HCT116 (cell line): ENCODE data around the gene ILRUN. TPM values are rescaled to one million over a fixed set of nuclear protein-coding genes. Genes with fewer than 3 reads are reported as not detected.

ENCODE experiments used
- ATAC-seq: fragments of 200-7000 bp; cut with Tn5 transposase; 2 replicates; pipeline ENCODE4 v1.9.1; 2020; ENCODE audit warnings: mild to moderate bottlenecking, moderate library complexity
- BruUV-seq: library from RNA; stranded (reverse); fragments of 400-500 nt; replicated peaks from 2 replicates; lab custom pipeline; 2021; lab: Mats Ljungman, UMichigan
- CTCF ChIA-PET: fragments of 300-600 bp; sonication (Branson Sonifier 250); formaldehyde crosslinking; loops from one replicate; lab custom pipeline; 2021; ENCODE audit warnings: antibody characterized with exemption; lab: Charles Lee
- POLR2A ChIA-PET: fragments of 300-600, 350-600 bp; sonication (Branson Sonifier 250); formaldehyde crosslinking; loops from one replicate; lab custom pipeline; 2021; ENCODE audit warnings: antibody characterized with exemption; lab: Charles Lee
- RAD21 ChIA-PET, 2 experiments: fragments of 300-600 bp; sonication (Branson Sonifier 250); formaldehyde crosslinking; loops; one replicate each; lab custom pipeline; 2023; ENCODE audit warnings: low total read pairs in 2 of 2; ENCODE audit not compliant: uncharacterized antibody in 2 of 2, unreplicated experiment in 2 of 2, low non-redundant PET in 1 of 2; lab: Charles Lee
- DNase-seq: peaks from one replicate; pipeline ENCODE4 v3.0.0-alpha.2; 2010; ENCODE audit warnings: low read depth, low spot score
- H2AFZ ChIP-seq: fragments of 200-600 bp; shearing (Covaris generic), sonication (generic); 2 replicates; pipeline ENCODE4 v1.6.1; 2017; ENCODE audit warnings: low read depth, mixed run types, mixed read lengths, antibody characterized with exemption, low read length; ENCODE audit not compliant: poor library complexity, severe bottlenecking
- H3K27ac ChIP-seq: 2 replicates; pipeline ENCODE4 v1.5.1; 2012; ENCODE audit warnings: low read depth, low read length
- H3K27me3 ChIP-seq: fragments of 200-600 bp; sonication (generic); 2 replicates; pipeline ENCODE4 v1.6.1; 2016; ENCODE audit warnings: mixed run types, low read length, mixed read lengths; ENCODE audit not compliant: insufficient read depth
- H3K36me3 ChIP-seq, 2 experiments: fragments of 200-500 bp in 1 of 2; fragments of 200-600 bp in 1 of 2; sonication (Bioruptor generic) in 1 of 2; sonication (generic) in 1 of 2; 2 replicates each; pipeline versions ENCODE4 v1.5.1 to v1.6.1; 2014 to 2016; ENCODE audit warnings: low read length in 2 of 2, inconsistent platforms in 1 of 2, mixed read lengths in 1 of 2, mixed run types in 1 of 2; ENCODE audit not compliant: insufficient read depth in 2 of 2, control insufficient read depth in 1 of 2
- H3K4me1 ChIP-seq, 2 experiments: fragments of 200-600 bp in 1 of 2; sonication (generic) in 1 of 2; 2 replicates each; pipeline versions ENCODE4 v1.5.1 to v1.6.1; 2012 to 2017; ENCODE audit warnings: low read length in 2 of 2, inconsistent platforms in 1 of 2, mild to moderate bottlenecking in 1 of 2, mixed read lengths in 1 of 2, mixed run types in 1 of 2, moderate library complexity in 1 of 2; ENCODE audit not compliant: insufficient read depth in 2 of 2, control insufficient read depth in 1 of 2
- H3K4me2 ChIP-seq: fragments of 200-600 bp; sonication (generic); 2 replicates; pipeline ENCODE4 v1.6.1; 2017; ENCODE audit warnings: mixed run types, low read length, mixed read lengths
- H3K4me3 ChIP-seq, 2 experiments: fragments of 200-600 bp in 1 of 2; sonication (generic) in 1 of 2; replicated peaks in 1 of 2; 2 replicates each; pipeline ENCODE4 v1.5.1; 2011 to 2016; ENCODE audit warnings: low read length in 2 of 2, control low read depth in 1 of 2, low read depth in 1 of 2, mild to moderate bottlenecking in 1 of 2, mixed read lengths in 1 of 2, mixed run types in 1 of 2
- H3K79me2 ChIP-seq: fragments of 200-600 bp; sonication (generic); 2 replicates; pipeline ENCODE4 v1.6.1; 2017; ENCODE audit warnings: mild to moderate bottlenecking, mixed run types, low read length, moderate library complexity, mixed read lengths; ENCODE audit not compliant: insufficient read depth
- H3K9ac ChIP-seq: fragments of 200-600 bp; sonication (generic); 2 replicates; pipeline ENCODE4 v1.6.1; 2016; ENCODE audit warnings: low read length, mixed read lengths
- H3K9me2 ChIP-seq: fragments of 200-600 bp; sonication (generic), shearing (Covaris generic); 2 replicates; pipeline ENCODE4 v1.6.1; 2017; ENCODE audit warnings: mixed run types, mild to moderate bottlenecking, moderate library complexity; ENCODE audit not compliant: insufficient read depth
- H3K9me3 ChIP-seq, 2 experiments: fragments of 200-500 bp in 1 of 2; fragments of 200-600 bp in 1 of 2; sonication (Bioruptor generic) in 1 of 2; sonication (generic) in 1 of 2; 2 replicates each; pipeline ENCODE4 v1.6.1; 2014 to 2017; ENCODE audit warnings: low read length in 2 of 2, mixed read lengths in 2 of 2, inconsistent platforms in 1 of 2, low read depth in 1 of 2, mild to moderate bottlenecking in 1 of 2, mixed run types in 1 of 2, moderate library complexity in 1 of 2; ENCODE audit not compliant: control insufficient read depth in 1 of 2, insufficient read depth in 1 of 2
- H4K20me1 ChIP-seq: fragments of 200-600 bp; sonication (generic), shearing (Covaris generic); 2 replicates; pipeline ENCODE4 v1.6.1; 2017; ENCODE audit warnings: mixed run types, mild to moderate bottlenecking, moderate library complexity; ENCODE audit not compliant: insufficient read depth
- ATF3 ChIP-seq: IDR thresholded peaks from 2 replicates; pipeline ENCODE4 v1.6.1; 2012
- CBX3 ChIP-seq: IDR thresholded peaks from 2 replicates; pipeline ENCODE4 v1.6.1; 2012; ENCODE audit warnings: low read depth
- CEBPB ChIP-seq: IDR thresholded peaks from 2 replicates; pipeline ENCODE4 v1.6.1; 2012; ENCODE audit warnings: low read depth
- EGR1 ChIP-seq: IDR thresholded peaks from 2 replicates; pipeline ENCODE4 v1.6.1; 2012; ENCODE audit warnings: low read depth
- ELF1 ChIP-seq: IDR thresholded peaks from 2 replicates; pipeline ENCODE4 v1.6.1; 2012; ENCODE audit warnings: low read depth, borderline replicate concordance
- EZH2phosphoT487 ChIP-seq: fragments of 200-600 bp; IDR thresholded peaks from 2 replicates; pipeline ENCODE4 v1.6.1; 2018; ENCODE audit warnings: antibody characterized with exemption, borderline replicate concordance
- POLR2AphosphoS5 ChIP-seq: IDR thresholded peaks from 2 replicates; pipeline ENCODE4 v1.6.1; 2011; ENCODE audit warnings: mild to moderate bottlenecking, low read depth, low read length, moderate library complexity
- RAD21 ChIP-seq: IDR thresholded peaks from 2 replicates; pipeline ENCODE4 v1.6.1; 2012; ENCODE audit warnings: low read depth, mild to moderate bottlenecking
- SRF ChIP-seq: IDR thresholded peaks from 2 replicates; pipeline ENCODE4 v1.6.1; 2012; ENCODE audit warnings: low read depth
- YY1 ChIP-seq: IDR thresholded peaks from 2 replicates; pipeline ENCODE4 v1.6.1; 2011; ENCODE audit warnings: low read length, low read depth, moderate library complexity, mild to moderate bottlenecking; ENCODE audit not compliant: insufficient replicate concordance; ENCODE audit errors: extremely low read depth
- intact Hi-C: fragments of 100-400 bp; cut with micrococcal nuclease; formaldehyde crosslinking; loops from 2 replicates; pipeline ENCODE4 v1.10.0; 2022
- total RNA-seq: library from RNA; stranded (reverse); gene quantifications from one replicate; pipeline ENCODE4 v1.2.1, GENCODE V29; 2021; ENCODE audit not compliant: unreplicated experiment

The ILRUN gene
- total RNA-seq, 1 experiment from 2014 or later: 51.9 TPM

GRCh38 chr6:34689742-34690141 is 6.8 kb downstream of the ILRUN start:
- intact Hi-C loops: no loop called here
- no peak for ATAC-seq
- Histone ChIP-seq H3K4me3 (no peak overlapping the region), H3K27ac (no peak overlapping the region), H4K20me1 (no peaks in the 10 kb centered on the region), H3K27me3 (no peaks in the 10 kb centered on the region), H3K36me3 (no peaks in the 10 kb centered on the region), H2AFZ (no peak overlapping the region), H3K9me2 (no peaks in the 10 kb centered on the region), H3K4me1 (no peaks in the 10 kb centered on the region), H3K79me2 (peaks cover 95% of the 10 kb centered on the region), H3K4me2 (no peak overlapping the region), H3K9ac (no peak overlapping the region), H3K9me3 (no peaks in the 10 kb centered on the region)
- CTCF ChIA-PET: no interaction called here
- POLR2A ChIA-PET: no interaction called here
- RAD21 ChIA-PET: no interaction called here
- no TSS peak for BruUV-seq
- no peak for TF ChIP-seq EZH2phosphoT487
- TF ChIP-seq ELF1: no peak
- TF ChIP-seq EGR1: no peak
- no peak for TF ChIP-seq POLR2AphosphoS5
- no peak for TF ChIP-seq CBX3
- TF ChIP-seq ATF3: no peak
- TF ChIP-seq RAD21: no peak
- TF ChIP-seq SRF: no peak
- no peak for TF ChIP-seq YY1
- no peak for DNase-seq

- no TSS peak for BruUV-seq
- Histone ChIP-seq H3K9ac (no peak overlapping the region), H3K9me3 (no peaks in the 10 kb centered on the region), H4K20me1 (no peaks in the 10 kb centered on the region), H3K4me2 (no peak overlapping the region), H3K4me1 (no peaks in the 10 kb centered on the region), H3K79me2 (peaks cover 95% of the 10 kb centered on the region), H3K27ac (no peak overlapping the region), H3K9me2 (no peaks in the 10 kb centered on the region), H3K4me3 (no peak overlapping the region), H2AFZ (no peak overlapping the region), H3K36me3 (no peaks in the 10 kb centered on the region), H3K27me3 (no peaks in the 10 kb centered on the region)
- ChIA-PET POLR2A (no interaction called here), CTCF (no interaction called here), RAD21 (no interaction called here)
- ATAC-seq: no peak
- intact Hi-C loops: no loop called here
- no peak for DNase-seq
- no peak for TF ChIP-seq CEBPB
- TF ChIP-seq EZH2phosphoT487: no peak
Observed at GRCh38 chr6:34688956-34689355, 7.6 kb downstream of the ILRUN start.
